Measurements from ENCODE around the gene KDM2A.
"Not testable (repeated sequence)": the region's sequence is repeated elsewhere in the genome, so short reads cannot be mapped to it uniquely, and the experiment has no call there.

The KDM2A gene

GRCh38 chr11:67174311-67174710 lies 55.2 kb downstream of the KDM2A start:
- DNase-seq = no peak

DNA sequence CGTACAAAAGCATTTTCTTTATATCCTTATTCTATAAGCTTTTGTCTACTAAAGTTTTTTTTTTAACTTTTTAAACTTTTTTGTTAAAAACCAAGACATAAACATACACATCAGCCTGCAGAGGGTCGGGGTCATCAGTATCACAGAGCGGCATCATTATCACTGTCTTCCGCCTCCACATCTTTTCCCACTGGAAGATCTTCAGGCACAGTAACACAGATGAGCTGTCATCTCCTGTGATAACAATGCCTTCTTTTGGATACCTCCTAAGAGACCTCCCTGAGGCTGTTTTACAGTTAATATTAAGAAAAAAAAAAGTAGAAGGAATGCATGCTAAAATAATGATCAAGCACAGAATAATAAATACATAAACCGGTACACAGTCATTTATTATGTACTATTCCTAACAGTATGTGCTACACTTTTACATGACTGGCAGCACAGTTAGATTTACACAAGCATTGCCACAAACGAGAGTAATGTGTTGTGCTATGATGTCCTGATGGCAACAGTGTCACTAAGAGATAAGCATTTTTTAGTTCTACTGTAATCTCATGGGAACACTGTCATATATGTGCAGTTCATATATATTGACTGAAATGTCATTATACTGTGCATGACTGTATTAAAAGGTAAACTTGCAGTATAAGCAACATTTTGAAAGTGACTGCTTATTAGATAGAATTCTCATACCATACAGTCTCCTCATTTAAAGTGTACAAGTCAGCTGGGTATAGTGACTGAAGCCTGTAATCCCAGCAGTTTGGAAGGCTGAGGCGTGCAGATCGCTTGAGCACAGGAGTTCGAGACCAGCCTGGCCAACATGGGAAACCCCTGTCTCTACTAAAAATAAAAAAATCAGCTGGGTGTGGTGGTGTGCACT lies 58.6 kb downstream of the KDM2A start:
- no peak for DNase-seq

- no peak for DNase-seq
Measured at GRCh38 chr11:67178421-67178820, 59.4 kb downstream of the KDM2A start.

DNA sequence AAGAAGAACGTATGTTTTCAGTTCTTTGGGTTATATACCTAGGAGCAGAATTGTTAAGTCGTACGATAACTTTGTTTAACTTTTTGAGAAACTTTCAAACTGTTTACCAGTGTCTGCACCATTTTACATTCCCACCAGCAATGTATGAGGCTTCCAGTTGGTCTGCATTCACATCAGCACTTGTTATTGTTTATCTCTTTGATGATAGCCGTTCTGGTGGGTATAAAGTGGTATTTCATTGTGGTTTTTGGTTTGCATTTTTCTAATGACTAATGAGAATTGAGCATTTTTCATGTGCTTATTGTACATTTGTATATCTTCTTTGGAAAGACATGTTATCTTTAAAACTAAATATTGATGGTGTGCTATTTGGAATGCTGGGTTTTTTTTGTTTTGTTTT lies 59.8 kb downstream of the KDM2A start:
- no peak for DNase-seq

DNA sequence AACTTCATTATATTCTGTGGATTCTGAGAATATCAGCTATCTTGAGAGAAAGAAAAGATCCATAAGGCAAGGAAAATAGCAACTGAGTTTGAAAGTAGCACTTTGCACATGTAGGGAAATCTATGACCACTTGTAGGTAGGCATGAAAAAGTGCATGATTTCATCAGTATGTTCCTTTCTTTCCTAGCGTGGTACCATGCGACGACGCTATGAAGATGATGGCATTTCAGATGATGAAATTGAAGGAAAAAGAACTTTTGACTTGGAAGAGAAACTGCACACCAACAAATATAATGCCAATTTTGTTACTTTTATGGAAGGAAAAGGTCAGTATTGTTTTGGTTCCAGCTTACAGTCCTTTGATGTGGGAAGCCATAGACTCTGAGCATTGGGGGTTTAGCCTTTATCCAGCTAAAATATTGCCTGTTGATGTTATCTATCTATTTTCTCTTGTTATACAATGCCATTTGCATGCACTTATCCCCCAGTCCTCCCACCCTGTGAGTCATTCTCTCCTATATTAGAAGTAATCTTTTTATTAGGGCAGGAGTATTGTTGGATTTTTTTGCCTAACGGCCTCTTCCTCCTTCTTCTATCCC lies 60.9 kb downstream of the KDM2A start:
- DNase-seq = no peak

DNA sequence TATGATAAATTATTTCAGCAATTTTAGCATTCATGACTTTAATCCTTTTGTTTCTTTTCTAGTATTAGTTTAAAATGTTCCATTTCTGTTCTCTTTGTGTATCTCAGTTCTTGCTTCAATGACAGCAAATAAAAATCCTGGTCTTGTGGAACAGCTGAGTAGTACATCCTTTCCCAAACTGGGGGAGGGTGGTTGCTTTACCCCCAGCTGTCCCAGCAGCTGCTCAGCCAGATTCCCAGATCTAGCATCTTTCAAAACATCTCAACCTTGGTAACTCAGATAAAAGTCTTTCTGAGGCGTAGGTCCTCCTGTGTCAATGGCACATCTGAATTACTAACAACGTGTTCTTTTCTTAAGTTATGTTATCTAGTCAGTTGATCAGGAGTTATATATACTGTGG lies 75.0 kb downstream of the KDM2A start:
- no peak for DNase-seq

DNA sequence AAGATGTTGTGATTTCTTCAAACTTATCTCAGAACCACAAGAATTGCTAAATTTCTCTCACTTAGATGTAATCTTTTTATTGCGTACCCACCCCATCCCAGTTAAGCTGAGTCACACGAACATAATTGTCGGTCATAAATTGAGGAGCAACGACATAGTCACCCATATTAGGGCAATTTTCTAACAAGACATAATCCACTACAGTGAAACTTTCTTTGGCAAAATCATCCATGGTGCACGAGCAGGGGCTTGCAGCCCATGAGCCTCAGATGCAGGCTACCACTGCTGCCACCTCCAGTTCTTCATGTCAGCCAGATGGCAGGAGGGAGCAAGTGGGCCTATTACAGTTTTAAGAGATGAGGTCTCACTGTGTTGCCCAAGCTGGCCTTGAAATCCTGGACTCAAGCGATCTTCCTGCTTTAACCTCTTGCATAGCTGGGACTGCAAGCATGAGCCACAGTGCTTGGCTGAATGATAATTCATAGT lies 77.0 kb downstream of the KDM2A start:
- no peak for DNase-seq

- DNase-seq = no peak
Measured at GRCh38 chr11:67197606-67198005, 78.5 kb downstream of the KDM2A start.

GRCh38 chr11:67198781-67199180 lies 79.7 kb downstream of the KDM2A start:
- DNase-seq = not testable (repeated sequence)

DNA sequence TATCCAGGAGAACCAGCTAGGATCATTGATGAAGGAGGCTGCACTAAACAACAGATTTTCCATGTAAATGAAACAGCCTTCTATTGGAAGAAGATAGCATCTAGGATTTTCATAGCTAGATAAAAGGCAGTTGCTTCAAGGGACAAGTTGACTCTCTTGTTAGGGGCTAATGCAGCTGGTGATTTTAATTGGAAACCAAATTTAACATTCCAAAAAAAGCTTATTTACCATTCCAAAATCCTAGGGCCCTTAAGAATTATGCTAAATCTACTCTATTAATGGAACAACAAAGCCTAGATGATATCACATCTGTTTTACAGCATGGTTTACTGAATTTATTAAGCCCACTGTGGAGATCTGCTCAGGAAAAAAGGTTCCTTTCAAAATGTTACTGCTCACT lies 80.7 kb downstream of the KDM2A start:
- DNase-seq = no peak

DNA sequence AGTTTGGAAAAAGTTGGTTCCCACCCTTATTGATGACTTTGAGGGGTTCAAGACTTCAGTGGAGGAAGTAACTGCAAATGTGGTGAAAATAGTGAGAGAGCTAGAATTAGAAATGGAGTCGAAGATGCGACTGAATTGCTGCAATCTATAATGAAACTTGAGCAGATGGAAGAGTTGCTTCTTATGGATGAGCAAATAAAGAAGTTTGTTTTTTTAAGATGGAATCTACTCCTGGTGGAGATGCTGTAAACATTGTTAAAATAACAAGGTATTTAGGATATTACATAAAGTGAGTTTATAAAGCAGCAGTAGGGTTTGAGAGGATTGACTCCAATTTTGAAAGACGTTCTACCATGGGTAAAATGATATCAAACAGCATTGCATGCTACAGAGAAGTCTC lies 83.0 kb downstream of the KDM2A start:
- DNase-seq = no peak

DNA sequence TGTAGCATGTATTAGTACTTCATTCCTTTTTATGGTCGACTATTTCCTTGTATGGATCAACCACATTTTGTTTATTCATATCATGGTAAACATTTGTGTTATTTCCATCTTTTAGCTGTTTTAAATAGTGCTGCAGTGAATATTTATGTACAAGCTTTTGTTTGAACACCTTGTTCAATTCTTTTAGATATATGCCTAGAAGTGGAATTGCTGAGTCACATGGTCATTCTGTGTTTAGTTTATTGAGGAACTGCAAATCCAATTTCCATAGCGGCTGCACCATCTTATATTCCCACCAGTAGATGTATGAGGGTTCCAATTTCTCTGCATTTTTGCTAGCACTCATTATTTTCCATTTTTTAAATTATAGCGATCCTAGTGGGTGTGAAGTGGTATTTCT lies 85.8 kb downstream of the KDM2A start:
- no peak for DNase-seq

GRCh38 chr11:67209222-67209621 lies 90.2 kb downstream of the KDM2A start:
- not testable (repeated sequence) for DNase-seq

GRCh38 chr11:67211656-67212436 lies 92.8 kb downstream of the KDM2A start:
- no peak for DNase-seq

DNA sequence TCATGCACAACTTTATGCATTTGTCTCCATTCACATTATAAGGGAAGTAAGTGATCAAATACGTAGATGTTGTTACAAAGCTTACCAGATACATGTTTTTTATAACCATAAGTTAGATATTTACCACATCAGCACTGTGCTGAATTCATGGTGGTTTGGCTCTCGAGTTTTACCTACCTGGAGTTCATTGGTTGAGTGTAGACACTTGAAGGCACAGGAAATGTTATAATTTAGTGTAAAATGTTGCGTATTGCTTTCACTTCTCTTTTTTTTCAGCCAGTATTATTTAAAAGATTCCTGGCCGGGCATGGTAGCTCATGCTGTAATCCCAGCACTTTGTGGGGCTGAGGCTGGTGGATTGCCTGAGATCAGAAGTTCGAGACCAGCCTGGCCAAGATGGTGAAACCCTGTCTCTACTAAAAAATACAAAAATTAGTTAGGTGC lies 94.1 kb downstream of the KDM2A start:
- DNase-seq = no peak

- no peak for DNase-seq
Measured at GRCh38 chr11:67227726-67228125, 108.7 kb downstream of the KDM2A start.

GRCh38 chr11:67230406-67230805 lies 111.3 kb downstream of the KDM2A start:
- DNase-seq = no peak

DNA sequence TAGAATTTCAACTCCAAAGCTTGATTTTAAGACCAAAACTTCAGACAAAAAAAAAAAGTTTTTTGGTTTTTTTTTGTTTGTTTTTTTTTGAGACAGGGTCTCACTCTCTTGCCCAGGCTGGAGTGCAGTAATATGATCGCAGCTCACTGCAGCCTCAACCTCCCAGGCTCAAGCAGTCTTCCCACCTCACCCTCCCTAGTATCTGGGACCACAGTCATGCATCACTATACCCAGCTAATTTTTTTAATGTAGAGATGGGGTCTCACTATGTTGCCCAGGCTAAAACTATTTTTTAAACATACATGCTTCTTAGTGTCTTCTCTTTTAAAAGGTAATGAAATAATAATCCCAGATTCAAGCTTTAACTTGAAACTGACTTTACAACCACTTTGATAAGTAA lies 111.8 kb downstream of the KDM2A start:
- DNase-seq = no peak

GRCh38 chr11:67233584-67234190 lies 114.6 kb downstream of the KDM2A start:
- no peak for DNase-seq

- DNase-seq = not testable (repeated sequence)
Measured at GRCh38 chr11:67234571-67234970, 115.5 kb downstream of the KDM2A start.

DNA sequence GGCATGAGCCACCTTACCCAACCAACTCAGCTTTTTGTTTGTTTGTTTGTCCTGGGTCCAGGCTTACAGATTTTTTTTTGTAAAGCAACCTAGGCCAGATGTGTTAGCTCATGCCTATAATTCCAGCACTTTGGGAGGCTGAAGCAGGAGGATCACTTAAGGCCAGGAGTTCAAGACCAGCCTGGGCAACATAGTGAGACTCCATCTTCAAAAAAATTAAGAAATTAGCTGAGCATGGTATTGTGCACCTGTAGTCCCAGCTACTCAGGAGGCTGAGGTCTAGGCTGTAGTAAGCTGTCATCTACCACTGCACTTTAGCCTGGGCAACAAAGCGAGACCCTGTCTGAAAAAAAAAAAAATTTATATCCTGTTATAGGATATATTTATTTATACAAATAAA lies 118.5 kb downstream of the KDM2A start:
- no peak for DNase-seq

GRCh38 chr11:67238894-67239782 lies 120.1 kb downstream of the KDM2A start:
- no peak for DNase-seq
